NCI-H1436 treated with DMSO at 0.1 percent for 48 hours (cell line): ENCODE measurements around the gene IDH3A.

Source experiments
- DNase-seq: peaks from one replicate; lab custom pipeline; 2025; lab: John Stamatoyannopoulos, UW

The IDH3A gene

DNA sequence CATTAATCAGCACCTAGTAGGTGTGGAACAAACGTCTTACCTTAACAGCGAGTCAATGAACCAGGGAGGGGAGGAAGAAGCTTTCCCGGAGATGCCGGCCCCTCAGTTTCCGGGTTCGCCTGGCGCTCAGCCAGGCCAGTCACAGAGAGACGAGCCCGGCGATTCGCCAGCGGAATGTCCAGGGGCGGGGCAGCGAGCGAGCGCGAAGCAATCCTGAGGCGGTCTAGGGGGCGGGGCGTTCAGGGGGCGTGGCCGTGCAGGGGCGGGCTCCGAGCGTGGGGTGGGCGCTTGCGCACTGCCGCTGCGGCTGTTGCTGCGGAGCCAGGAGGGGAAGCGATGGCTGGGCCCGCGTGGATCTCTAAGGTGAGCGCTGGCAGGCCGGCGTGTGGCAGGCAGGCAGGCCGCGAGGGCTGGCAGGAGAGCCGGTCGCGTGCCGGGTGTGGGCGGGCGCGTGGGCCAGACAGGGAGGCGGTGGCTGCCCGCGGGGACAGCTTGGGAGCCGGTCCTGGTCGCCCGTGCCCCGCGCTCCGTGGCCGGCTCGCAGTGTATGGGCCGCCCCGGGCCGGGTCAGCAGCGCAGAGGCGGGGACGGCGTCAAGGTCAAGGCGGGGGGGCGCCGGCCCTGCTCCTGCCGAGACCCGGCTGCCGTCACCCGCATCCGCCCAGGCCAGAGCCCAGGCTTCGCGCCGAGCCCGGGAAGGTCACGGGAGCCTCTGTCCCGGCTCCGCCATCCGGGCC is at the start of gene IDH3A:
Gene IDH3A (plus strand): TSS at position 295 of the 737 bp plus-strand sequence. CDS start 42 bp downstream, at position 337.
- peak; percentile 73 for DNase-seq

DNA sequence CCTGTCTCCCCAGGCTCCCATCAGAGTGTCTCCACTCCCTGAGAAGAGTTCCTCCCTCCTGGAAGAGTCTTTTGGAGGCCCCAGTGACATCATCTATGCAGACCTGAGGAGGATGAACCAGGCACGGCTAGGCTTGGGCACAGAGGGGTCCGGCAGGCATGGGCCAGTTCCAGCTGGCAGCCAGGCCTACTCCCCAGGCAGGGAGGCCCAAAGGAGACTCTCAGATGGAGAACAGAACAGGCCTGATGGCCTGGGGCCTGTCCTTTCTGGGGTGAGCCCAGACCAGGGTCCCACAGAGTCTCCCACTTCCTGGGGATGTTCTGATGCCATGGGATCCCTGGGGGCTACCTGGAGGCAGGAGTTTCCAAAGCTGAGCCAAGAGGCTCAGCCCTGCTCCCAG is 48.3 kb upstream of the IDH3A start:
- DNase-seq, result no peak

DNA sequence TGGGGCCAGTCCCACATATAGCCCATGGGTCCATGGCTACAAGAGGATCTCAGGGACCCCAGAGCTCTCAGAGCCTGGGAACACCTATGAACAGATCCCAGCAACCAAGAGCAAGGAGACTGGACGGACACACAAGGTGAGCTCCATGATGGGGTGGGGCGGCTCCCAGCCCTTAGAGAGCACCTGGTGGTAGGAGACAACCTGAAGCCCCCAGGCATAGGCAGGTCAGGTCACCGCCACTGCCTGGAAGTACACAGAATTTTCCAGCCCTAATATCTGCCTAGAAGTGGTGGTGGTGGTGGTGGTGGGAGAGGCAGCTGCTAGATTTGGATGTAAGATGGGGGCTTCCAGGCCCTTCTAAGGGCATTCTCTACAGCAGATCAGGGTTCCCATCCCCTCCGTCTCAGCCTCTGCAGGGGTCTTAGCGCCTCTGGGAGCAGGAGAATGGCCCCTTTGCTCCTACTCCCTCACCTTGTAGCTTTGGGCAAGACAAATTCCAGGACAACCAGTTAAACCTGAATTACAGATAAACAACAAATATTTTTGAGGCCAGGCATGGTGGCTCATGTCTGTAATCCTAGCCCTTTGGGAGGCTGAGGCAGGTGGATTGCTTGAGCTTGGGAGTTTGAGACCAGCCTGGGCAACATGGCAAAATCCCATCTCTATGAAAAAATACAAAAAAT is 47.6 kb upstream of the IDH3A start:
- DNase-seq, result no peak

DNA sequence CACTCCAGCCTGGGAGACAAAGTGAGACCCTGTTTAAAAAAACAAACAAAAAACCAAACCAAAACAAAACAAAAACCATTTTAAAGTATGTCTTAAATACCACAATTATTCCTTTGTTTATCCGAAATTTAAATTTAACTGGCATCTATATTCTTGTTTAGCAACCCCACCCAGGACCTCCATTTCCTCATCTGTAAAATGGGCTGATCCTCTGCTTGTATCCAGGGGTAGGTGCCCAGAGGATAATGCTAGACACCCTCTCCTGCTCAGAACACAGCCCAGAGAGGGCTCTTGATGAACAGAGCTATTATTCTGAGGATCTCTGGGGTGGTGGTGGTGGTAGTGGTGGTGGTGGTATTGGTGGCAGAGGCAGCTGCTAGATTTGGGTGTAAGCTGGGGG is 47.0 kb upstream of the IDH3A start:
- DNase-seq, result no peak

DNA sequence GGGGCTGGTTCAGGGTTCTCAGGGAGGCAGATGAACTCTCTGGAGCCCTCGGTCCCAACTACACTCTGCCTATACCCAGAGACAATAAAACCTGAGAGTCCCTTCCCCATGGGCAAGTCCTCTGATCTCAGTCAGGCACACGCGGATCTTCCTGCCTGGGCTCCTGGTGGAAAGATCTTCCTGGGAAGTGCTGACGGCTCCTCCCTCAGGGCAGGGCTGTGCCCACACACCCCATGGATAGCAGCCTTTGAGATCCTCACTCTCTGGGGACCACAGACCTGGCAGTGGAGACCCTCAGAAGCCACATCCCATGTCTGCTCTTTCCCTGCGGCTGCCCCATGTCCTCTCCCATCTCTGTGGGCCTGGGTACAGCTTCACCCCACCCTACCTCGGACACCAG is 46.4 kb upstream of the IDH3A start:
- DNase-seq, result no peak

DNA sequence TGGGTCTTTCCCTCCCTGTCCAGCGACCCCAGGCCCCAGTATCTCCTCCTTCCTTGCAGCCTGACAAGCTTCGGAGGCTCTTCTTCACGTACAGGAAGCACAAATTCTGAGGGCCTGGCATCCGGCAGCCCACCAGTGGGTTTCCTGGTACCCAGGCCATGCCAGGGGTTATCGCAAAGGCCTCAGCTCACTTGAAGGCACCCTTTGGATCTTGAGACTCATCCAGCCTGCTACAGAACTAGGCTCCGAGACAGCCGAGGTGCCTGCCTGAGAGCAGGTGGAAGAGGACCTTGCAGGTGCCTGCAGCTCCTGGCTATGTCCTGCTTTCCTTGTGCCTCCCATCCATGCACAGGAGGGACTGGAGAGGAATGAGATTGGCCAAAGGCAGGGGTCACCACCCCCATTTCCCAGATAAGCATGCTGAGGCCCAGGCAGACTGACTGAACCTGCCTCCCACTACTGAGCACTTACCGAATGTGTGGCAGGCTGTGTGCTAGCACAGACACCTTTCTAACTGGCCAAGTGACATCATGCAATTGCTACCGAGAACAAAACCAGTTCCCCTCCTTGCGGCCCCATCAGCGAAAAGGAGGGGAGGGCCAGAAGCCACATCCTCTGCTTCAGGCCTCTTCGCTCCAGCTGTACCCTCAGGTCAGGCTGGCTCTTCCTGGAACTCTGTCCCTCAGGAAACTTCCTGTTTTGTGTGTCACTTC is 45.6 kb upstream of the IDH3A start:
- no peak for DNase-seq

DNA sequence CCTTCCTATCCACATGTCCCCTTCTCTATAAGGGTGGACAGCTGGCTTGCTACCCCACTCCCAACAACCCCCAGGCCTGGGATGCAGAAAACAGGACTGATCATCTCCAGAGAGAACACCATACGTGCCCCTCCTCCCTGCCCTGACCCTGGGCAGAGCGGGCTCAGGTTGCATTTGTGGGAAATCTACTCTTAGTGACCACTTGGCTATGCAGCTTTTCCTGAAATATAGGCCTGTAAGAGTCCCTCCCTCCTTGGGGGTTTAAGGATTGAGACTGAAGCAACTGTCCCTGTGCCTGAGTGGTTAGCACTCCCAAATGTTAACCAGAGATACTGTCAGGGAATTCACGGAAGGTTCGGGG is 45.1 kb upstream of the IDH3A start:
- no peak for DNase-seq

DNA sequence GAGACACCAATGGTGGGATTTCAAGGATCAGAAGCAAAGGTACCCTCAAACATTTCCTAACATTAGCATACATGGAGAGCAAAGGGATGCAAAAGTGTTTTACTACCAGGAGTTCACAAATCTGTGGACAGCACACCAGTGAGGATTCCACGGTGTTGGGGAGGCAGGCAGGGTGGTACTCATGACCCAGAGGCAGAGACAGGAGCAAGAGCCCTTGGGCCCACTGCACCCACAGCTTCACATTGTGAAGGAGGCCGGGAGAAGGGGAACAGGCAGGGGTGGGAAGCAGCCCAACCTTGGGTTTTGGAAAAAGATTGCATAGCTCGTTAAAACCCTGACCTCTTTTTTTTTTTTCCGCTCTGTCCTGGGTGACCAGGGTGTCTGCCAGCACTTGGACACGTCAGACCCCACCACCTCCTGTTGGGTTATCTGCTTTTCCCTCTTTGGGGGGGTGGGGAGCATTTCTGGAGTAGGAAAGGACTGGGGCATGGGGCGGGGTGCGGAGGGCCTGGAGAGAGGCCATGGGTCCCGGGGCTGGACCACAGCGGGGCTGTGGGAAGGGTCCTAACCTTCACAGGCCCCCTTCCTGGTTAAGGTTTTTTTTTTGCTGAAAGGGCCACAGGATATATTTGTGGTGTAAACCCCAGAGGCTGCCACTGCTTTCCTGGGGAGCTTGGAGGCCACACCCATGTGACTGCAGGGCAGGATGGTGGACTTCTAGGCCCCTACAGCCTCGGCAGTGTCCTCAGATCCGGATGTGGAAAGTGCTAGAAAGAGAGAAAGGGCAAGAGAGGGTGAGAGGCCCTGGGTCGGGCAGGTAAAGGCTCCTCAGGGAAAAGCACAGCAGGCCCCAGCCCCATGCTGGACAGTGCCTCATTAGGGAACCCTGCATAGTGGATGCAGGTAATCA is 44.3 kb upstream of the IDH3A start:
- no peak for DNase-seq

DNA sequence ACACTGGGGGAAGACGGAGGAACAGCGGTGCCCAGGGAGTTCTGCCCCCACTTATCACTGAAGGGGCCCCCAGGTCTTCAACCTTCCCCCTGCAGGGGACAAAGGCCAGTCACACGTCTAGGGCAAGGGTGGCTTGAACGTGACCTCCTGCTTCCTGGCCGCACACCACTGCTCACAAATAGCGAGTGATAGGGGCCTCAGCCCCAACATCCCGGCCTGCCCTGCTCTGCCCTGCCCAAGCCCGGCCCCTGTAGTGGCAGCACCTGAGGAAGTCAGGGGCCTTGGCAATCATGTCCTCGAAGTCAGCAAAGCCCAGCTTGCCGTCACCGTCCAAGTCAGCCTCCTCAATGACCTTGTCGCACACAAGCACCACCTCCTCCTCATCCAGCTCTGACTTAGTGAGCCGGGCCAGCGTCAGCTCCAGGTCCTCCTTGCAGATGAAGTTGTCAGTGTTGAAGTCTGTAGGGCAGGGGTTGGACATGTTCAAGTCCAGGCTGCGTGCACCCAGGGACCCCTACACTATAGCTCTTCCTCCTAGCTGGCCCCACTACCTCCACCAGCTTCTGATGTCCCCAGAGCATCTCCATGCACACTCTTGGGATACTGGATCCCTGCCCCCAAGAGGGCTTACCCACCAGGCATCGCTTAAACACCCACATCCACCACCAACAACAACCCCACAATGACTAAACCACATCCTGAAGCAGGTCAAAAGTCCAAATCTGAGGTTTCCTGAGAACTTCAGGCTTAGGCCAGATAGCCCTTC is 43.5 kb upstream of the IDH3A start:
- DNase-seq, result no peak

DNA sequence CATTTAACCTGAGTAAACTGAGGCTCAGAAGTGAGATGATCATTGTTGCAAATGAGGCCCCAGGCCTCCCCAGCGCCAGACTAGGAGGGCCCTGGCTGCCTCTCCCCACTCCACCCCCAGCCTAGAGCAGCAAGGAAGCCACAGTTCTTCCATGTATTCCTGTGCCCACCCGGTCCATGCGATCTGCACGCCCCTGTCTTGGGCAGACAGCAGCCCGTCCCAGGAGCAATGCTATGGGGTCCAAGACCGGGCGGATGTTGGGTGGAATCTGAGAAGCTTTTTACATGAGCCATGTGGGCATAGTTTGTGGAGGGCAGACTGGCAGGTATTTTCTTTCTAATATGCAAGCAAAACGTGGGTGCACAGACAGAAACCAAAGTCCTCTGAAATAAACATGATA is 41.7 kb upstream of the IDH3A start:
- no peak for DNase-seq

DNA sequence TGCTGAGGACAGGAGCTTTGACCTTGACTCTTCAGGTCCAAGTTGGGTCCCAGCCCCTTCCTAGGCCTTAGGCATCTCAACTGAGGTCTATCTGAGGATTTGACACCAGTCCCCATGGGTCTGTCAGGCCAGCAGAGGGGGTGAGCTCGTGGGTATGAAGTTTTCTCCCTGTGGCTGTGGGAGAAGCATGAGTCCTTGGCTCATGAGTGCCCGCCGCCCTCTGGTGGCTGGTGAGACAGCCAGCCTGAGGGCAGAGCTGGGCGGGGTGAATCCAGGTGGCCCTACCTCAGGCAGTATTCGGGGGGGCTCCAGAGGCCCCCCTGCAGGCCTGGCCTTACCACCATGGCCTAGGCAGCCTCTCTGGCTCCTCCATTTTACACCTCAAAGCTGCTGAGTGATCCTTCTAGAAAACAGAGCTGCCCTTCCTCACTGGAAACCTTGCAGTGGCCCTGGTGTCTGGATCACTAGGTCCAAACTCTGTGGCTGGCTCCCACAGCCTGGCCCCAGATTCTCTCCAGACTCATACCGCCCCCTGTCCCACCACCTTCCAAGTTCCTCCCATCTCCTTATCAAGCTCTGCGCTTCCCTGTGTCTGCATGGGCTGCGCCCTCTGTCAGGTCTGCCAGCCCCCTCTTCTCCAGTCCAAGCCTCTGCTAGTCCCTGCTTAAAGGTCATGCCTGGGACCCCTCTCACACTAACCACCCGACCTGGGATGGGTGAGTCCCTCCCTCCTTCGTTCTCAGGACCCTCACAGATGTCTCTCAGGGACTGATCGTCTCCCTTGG is 40.7 kb upstream of the IDH3A start:
- no peak for DNase-seq

DNA sequence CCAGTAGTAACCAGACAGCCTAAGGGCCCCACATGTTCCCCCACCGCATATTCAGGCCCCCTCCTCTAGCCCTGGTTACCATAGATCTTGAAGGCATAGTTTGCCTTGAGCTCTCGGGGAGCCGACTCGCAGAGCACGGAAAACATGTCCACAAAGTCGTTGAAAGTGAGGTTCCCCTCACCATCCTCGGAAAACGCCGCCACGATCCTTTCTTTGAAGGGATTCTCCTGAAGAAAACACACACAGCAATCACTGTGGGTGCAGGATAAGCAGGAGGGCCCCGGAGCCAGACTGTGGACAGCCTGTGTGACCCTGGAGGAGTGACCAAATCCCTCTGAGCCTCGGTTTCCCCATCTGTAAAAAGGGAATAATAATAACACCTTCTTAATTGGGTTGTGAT is 40.0 kb upstream of the IDH3A start:
- no peak for DNase-seq

DNA sequence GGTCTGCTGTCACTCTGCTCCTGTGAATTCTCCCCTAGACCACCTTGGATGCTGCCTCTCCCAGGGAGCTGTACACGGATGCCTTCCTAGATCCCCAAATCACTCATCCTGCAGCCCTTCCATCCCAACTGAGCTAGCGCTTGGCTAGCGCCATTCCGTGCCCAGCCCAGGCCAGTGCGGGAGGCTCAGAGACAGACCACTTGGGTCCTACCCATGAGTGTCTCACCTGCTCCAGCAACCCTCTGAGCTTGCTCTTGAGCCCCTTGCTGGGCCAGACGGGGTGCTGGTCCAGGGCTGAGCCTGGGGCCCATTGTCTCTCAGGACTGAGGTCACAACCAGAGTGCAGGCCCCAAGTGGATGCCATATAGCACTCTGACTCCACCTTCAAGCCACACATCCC is 39.1 kb upstream of the IDH3A start:
- DNase-seq, result no peak

DNA sequence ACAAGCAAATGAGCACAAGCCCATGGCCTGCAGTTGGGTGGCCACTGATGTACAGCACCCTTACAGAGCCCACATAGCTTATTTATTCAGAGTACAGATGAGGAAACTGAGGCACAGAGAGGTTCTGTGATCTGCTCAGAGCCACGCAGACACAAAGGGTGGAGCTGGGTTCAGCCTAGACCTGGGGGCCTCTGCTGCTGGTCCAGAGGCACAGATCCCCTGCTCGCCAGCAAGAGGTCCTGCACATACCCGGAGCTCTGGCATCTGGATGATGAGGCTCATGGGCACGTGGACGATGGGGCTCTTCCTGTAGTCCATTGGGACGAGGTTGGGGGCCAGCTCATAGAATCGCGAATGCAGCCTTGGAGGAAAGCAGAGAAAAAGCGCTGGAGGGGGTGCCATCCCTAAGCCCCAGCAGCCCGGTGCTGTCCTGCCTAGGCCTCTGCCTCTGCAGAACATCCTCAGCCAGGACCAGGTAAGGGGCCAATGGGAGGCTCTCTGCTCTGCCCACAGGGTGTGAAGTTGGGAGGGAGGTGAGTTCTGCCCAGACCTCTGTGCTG is 38.2 kb upstream of the IDH3A start:
- no peak for DNase-seq

DNA sequence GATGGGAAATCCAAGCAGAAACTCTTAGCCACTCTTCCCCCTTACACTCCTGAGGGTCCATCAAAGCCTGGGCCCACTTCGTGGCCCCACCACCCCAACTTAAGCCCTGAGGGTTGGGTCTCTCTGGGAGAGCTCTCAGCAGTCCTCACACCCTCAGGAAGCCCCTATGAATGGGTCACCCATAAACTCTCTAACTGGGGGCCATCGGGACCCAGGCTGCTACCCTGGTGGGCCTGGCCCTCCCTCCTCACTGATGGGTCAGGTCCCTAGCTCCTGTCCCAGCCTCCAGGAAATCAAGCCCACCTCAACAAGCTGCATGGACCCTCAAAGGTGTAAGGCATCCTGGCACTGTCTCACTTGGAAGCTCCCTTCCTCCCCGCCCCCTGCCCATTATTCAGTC is 37.4 kb upstream of the IDH3A start:
- no peak for DNase-seq

DNA sequence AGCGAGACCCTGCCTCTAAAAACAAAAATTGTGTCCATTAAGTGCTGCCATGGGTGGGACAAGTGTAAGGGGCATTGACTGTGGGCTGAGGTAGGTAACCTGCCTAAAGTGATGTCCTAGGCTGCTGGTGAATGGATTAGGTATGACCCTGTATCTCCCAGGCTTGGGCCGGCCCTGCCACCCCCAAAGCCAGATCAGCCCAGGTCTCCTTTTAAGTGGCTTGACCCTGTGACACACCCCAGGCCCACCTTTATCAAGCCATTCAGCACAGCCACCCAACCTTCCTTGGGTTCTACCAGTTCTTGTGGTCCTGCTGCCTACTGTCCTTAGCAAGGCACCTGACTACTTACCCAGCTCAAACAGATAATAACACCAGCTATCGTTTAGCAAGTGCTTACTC is 36.6 kb upstream of the IDH3A start:
- no peak for DNase-seq

DNA sequence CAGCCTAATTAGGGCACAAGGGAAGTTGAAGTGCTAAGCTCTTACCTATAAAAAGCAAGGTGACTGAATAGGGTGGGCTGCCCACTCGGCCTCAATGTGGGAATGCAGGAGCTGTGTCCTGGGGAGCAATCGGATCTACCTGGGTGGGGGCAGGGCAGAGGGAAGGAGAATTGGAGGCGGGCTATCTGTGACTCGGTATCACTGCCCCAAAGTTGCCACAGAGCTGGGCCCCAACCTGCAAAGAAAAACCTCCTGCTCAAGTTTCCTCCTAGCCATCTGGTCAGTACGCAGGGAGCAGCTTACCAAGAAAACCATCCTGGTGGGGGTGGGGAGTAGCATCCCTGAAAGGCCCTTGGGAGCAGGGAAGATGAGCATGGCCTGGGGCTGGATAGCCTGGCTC is 28.6 kb upstream of the IDH3A start:
- no peak for DNase-seq

DNA sequence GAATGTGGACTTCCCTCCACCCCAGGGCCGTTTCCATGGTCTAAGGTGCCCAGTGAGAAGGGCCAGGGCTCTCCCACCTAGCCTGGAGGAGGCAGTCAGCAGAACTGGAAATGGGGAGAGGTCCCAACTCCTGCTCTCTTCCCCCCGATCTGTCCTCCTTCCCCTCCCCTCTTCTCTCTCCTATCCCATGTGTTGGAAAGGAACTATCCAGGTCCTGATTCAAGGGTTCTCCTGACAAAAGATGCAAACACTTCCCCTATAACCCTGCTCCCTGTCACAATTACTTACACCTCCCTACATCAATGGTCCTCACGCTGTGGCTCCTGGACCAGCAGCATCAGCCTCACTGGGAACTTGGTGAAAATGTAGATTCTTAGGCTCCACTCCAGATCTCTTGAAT is 23.9 kb upstream of the IDH3A start:
- DNase-seq, result no peak

DNA sequence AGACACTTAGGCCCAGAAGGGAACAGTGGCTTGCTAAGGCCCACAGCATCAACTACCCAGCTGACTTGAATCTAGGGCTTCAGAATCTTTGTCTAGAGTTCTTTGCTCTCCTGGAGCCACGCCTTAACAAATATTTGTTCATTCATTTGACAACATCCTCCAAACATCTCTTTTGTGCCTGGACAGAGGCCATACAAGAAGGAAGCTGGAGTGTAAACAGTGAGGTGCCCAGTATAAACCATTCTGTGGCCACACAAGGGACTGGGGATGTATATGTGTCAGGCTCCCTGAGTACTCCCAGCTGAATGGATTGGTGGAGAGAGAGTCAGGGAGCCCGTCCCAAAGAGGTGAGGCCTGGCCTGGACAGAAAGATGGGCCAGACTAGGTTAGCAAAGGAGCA is 21.3 kb upstream of the IDH3A start:
- no peak for DNase-seq

DNA sequence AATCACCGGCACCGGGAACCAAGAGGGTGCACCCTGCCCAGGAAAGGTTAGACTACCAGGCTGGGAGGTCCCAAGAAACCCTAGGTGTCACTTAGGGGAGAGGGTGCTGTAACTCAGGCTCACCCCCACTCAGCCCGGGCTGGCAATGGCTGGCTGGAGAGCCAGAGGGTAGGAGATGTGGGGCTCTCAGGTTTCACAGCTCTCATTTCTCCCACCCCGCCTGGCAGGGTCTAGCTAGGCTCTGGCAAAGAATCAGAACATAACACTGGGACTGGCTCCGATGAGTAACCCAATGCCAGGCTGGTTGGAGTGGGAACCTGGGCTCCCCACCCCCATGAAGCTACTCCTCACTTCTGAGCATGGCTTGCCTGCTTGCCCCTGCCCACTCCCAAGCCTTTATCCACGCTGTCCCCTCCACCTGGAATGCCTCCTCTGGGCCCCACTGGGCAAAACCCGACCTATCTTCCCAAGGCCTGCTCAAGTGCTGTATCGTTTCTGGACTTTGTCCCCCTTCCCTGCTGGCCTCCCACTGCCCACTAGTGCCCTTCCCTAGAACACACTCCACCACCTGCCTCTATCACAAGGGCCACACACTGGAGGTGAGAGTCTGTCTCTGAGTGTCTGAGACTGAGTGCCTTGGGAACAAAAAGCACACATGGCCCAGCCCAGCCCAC is 19.9 kb upstream of the IDH3A start:
- DNase-seq, result no peak
